Lung (tissue), 12 donors: Measurements from ENCODE around the gene NDUFAB1. TPM values are rescaled to one million over a fixed set of nuclear protein-coding genes. Genes with fewer than 3 reads are reported as not detected.
A peak's percentile ranks its signal among the peaks of the same experiment; 100 is the strongest.

Experiments used
- ATAC-seq: fragments of 200-7000 bp; cut with Tn5 transposase; one replicate; pipeline ENCODE4 v1.9.1; 2020; ENCODE audit warnings: moderate number of reproducible peaks; ENCODE audit not compliant: insufficient read depth, low FRiP score
- DNase-seq, 3 donors: peaks; one replicate each; pipeline ENCODE4 v3.0.0-alpha.2; 2013 to 2017
- H3K27ac ChIP-seq, 2 donors: one replicate each; pipeline ENCODE4 v1.5.1; 2013; ENCODE audit warnings: mild to moderate bottlenecking in 2 of 2, moderate library complexity in 2 of 2, control low read depth in 1 of 2, inconsistent platforms in 1 of 2, low read depth in 1 of 2, low read length in 1 of 2
- H3K27me3 ChIP-seq, 3 donors: one replicate each; pipeline ENCODE4 v1.5.1; 2013; ENCODE audit warnings: low read length in 2 of 3; ENCODE audit not compliant: control insufficient read depth in 3 of 3, insufficient read depth in 3 of 3
- H3K36me3 ChIP-seq, 4 donors: one replicate each; pipeline ENCODE4 v1.5.1; 2013; ENCODE audit warnings: low read length in 4 of 4, mild to moderate bottlenecking in 1 of 4, moderate library complexity in 1 of 4; ENCODE audit not compliant: control insufficient read depth in 4 of 4, insufficient read depth in 4 of 4
- H3K4me1 ChIP-seq, 5 donors: one replicate each; pipeline ENCODE4 v1.5.1; 2013; ENCODE audit warnings: low read length in 5 of 5, mild to moderate bottlenecking in 2 of 5, moderate library complexity in 1 of 5; ENCODE audit not compliant: control insufficient read depth in 5 of 5, insufficient read depth in 5 of 5
- H3K4me3 ChIP-seq: one replicate; pipeline ENCODE4 v1.5.1; 2013; ENCODE audit warnings: mild to moderate bottlenecking, control low read depth, moderate library complexity
- H3K9ac ChIP-seq, 2 donors: one replicate each; pipeline ENCODE4 v1.5.1; 2013; ENCODE audit warnings: low read length in 2 of 2, control low read depth in 1 of 2; ENCODE audit not compliant: insufficient read depth in 1 of 2
- H3K9me3 ChIP-seq, 4 donors: one replicate each; pipeline ENCODE4 v1.5.1; 2013; ENCODE audit warnings: low read length in 3 of 4, mild to moderate bottlenecking in 1 of 4, moderate library complexity in 1 of 4; ENCODE audit not compliant: control insufficient read depth in 4 of 4, insufficient read depth in 3 of 4
- WGBS, 2 donors: extraction: QIAGEN DNeasy Blood & Tissue Kit; methylation state at CpG; one replicate each; pipeline ENCODE4 v1.1.7; 2013; 5-methylcytosine and 5-hydroxymethylcytosine counted together
- polyA plus RNA-seq, 2 donors: library from polyadenylated mRNA; stranded (reverse); fragments of 200-250 nt; gene quantifications; one replicate each; pipeline ENCODE4 v1.2.1, GENCODE V29; 2013
- total RNA-seq, 2 donors: library from RNA; depleted of rRNA in 1 of 2; stranded (reverse); fragments of >200 nt in 1 of 2; gene quantifications; one replicate each; pipeline ENCODE4 v1.2.1, GENCODE V29; 2014 to 2021
- TF ChIP-seq, protein P1 (sequence below): IDR thresholded peaks from 2 replicates; pipeline ENCODE4 v1.5.1; 2012; ENCODE audit warnings: mild to moderate bottlenecking; ENCODE audit errors: control extremely low read depth, extremely low read depth
- donor health status: control.
- donor health status: control.
- donor health status: Bipolar disorder and iron deficiency.
- donor health status: healthy.
- donor health status: DM: yes; HTN: yes; CAD: no.

The NDUFAB1 gene
- total and polyA plus RNA-seq, 4 donors, result 67.4 to 127 (median 90.1) TPM

GRCh38 chr16:23597003-23597756, 1.1 kb upstream of the NDUFAB1 start:
- no peak overlapping the region for H3K4me3 ChIP-seq

GRCh38 chr16:23595246-23595950, 718 bp downstream of the NDUFAB1 start:
- Histone ChIP-seq H3K4me1 (peaks cover 0 to 12% (median 3%) of the 10 kb centered on the region in 5 donors), H3K36me3 (peaks cover 3 to 22% (median 14%) of the 10 kb centered on the region in 4 donors), H3K4me3 (peak overlapping the region; percentile 100), H3K27me3 (no peaks in the 10 kb centered on the region), H3K9ac (peak overlapping the region; percentile 89), H3K27ac (peak overlapping the region; percentile 86 to 94), H3K9me3 (no peaks in the 10 kb centered on the region)
- TF ChIP-seq, protein P1, sequence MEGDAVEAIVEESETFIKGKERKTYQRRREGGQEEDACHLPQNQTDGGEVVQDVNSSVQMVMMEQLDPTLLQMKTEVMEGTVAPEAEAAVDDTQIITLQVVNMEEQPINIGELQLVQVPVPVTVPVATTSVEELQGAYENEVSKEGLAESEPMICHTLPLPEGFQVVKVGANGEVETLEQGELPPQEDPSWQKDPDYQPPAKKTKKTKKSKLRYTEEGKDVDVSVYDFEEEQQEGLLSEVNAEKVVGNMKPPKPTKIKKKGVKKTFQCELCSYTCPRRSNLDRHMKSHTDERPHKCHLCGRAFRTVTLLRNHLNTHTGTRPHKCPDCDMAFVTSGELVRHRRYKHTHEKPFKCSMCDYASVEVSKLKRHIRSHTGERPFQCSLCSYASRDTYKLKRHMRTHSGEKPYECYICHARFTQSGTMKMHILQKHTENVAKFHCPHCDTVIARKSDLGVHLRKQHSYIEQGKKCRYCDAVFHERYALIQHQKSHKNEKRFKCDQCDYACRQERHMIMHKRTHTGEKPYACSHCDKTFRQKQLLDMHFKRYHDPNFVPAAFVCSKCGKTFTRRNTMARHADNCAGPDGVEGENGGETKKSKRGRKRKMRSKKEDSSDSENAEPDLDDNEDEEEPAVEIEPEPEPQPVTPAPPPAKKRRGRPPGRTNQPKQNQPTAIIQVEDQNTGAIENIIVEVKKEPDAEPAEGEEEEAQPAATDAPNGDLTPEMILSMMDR, result no peak
- 19 to 22% methylated on average over 34 of the region's 34 CpGs for WGBS, 2 donors
- peak in 1 of 3 donors; percentile 11 for DNase-seq
- no peak for ATAC-seq

More at GRCh38 chr16:23597003-23597756, 1.1 kb upstream of the NDUFAB1 start:
- H3K27me3 ChIP-seq, result no peaks in the 10 kb centered on the region
- WGBS, 2 donors, result 83% methylated on average over 11 of the region's 11 CpGs
- H3K36me3 ChIP-seq, result peaks cover 0 to 11% (median 9%) of the 10 kb centered on the region in 4 donors
- H3K27ac ChIP-seq, result no peak overlapping the region
- no peak overlapping the region for H3K9ac ChIP-seq
- peaks cover 0 to 12% (median 3%) of the 10 kb centered on the region in 5 donors for H3K4me1 ChIP-seq
- no peak for DNase-seq
- TF ChIP-seq, protein P1, result no peak
- no peaks in the 10 kb centered on the region for H3K9me3 ChIP-seq
- no peak for ATAC-seq

- no peak for ATAC-seq
Observed at GRCh38 chr16:23594186-23594585, 1.9 kb downstream of the NDUFAB1 start.

More at GRCh38 chr16:23594186-23594585, 1.9 kb downstream of the NDUFAB1 start:
- 96 to 98% methylated on average over 12 of the region's 12 CpGs for WGBS, 2 donors
- H3K27ac ChIP-seq, result peak overlapping the region in 1 of 2 donors; percentile 86
- no peaks in the 10 kb centered on the region for H3K9me3 ChIP-seq
- H3K27me3 ChIP-seq, result no peaks in the 10 kb centered on the region
- DNase-seq, result no peak
- H3K36me3 ChIP-seq, result peaks cover 7 to 26% (median 19%) of the 10 kb centered on the region in 4 donors
- H3K9ac ChIP-seq, result no peak overlapping the region
- no peak overlapping the region for H3K4me3 ChIP-seq
- TF ChIP-seq, protein P1, result no peak
- H3K4me1 ChIP-seq, result peaks cover 0 to 12% (median 3%) of the 10 kb centered on the region in 5 donors
